Liver (tissue), 3 donors: ENCODE results near the gene FHL5.

Experiments
- EGR1 ChIP-seq, 2 donors: IDR thresholded peaks; 2 replicates each; pipeline ENCODE4 v1.6.1; 2016 to 2018; ENCODE audit warnings: antibody characterized with exemption in 2 of 2, low read depth in 2 of 2
- FOXA1 ChIP-seq: IDR thresholded peaks from 2 replicates; pipeline ENCODE4 v1.6.1; 2016; ENCODE audit warnings: antibody characterized with exemption
- FOXA2 ChIP-seq: IDR thresholded peaks from 2 replicates; pipeline ENCODE4 v1.6.1; 2016; ENCODE audit warnings: antibody characterized with exemption
- GABPA ChIP-seq, 2 donors: IDR thresholded peaks in 1 of 2; conservative IDR thresholded peaks in 1 of 2; 2 replicates each; pipeline ENCODE4 v1.6.1; 2016; ENCODE audit warnings: antibody characterized with exemption in 2 of 2, mild to moderate bottlenecking in 1 of 2, moderate library complexity in 1 of 2
- JUND ChIP-seq, 2 donors: IDR thresholded peaks; 2 replicates each; pipeline ENCODE4 v1.6.1; 2016; ENCODE audit warnings: antibody characterized with exemption in 2 of 2
- RXRA ChIP-seq, 2 donors: IDR thresholded peaks; 2 replicates each; pipeline ENCODE4 v1.6.1; 2017 to 2018; ENCODE audit warnings: antibody characterized with exemption in 2 of 2, mild to moderate bottlenecking in 1 of 2
- SP1 ChIP-seq: IDR thresholded peaks from 2 replicates; pipeline ENCODE4 v1.6.1; 2018; ENCODE audit warnings: antibody characterized with exemption, mild to moderate bottlenecking
- YY1 ChIP-seq: IDR thresholded peaks from 2 replicates; pipeline ENCODE4 v1.6.1; 2016; ENCODE audit warnings: antibody characterized with exemption, mild to moderate bottlenecking
- TF ChIP-seq, protein P1 (sequence below): fragments of 150-350 bp; IDR thresholded peaks from 2 replicates; pipeline ENCODE4 v1.5.1; 2017; ENCODE audit warnings: improper control_type of control experiment, low read depth, low read length; ENCODE audit not compliant: missing input control
- TF ChIP-seq, protein P2 (sequence below): IDR thresholded peaks from 2 replicates; pipeline ENCODE4 v1.6.1; 2016; ENCODE audit warnings: antibody characterized with exemption
- TF ChIP-seq, protein P3 (sequence below): IDR thresholded peaks from 2 replicates; pipeline ENCODE4 v1.6.1; 2016; ENCODE audit warnings: antibody characterized with exemption
- donor health status: healthy.
- donor health status: healthy.

DNA sequence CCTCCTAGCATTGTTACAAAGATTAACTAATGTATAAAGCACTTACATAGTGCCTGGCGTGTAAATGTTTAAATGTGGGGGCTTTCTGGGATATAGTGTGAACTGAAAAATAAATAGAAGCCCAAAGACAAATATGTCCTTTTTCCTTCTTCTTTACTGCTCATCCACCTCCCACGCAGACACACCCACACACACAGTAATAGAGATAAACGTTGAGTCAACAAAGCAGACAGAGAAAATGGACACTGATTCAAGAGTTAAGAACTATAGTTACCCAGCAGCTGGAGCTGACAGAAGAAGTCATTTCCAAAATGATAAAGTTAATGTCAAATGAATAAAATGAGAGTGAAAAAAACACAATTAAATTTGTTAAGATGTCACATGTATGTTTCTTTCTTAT, 68.3 kb downstream of the FHL5 start:
- no peak for TF ChIP-seq JUND (IDR thresholded peaks at IDR 0.05)
- TF ChIP-seq, protein P1, sequence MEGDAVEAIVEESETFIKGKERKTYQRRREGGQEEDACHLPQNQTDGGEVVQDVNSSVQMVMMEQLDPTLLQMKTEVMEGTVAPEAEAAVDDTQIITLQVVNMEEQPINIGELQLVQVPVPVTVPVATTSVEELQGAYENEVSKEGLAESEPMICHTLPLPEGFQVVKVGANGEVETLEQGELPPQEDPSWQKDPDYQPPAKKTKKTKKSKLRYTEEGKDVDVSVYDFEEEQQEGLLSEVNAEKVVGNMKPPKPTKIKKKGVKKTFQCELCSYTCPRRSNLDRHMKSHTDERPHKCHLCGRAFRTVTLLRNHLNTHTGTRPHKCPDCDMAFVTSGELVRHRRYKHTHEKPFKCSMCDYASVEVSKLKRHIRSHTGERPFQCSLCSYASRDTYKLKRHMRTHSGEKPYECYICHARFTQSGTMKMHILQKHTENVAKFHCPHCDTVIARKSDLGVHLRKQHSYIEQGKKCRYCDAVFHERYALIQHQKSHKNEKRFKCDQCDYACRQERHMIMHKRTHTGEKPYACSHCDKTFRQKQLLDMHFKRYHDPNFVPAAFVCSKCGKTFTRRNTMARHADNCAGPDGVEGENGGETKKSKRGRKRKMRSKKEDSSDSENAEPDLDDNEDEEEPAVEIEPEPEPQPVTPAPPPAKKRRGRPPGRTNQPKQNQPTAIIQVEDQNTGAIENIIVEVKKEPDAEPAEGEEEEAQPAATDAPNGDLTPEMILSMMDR = no peak
- TF ChIP-seq, protein P2, sequence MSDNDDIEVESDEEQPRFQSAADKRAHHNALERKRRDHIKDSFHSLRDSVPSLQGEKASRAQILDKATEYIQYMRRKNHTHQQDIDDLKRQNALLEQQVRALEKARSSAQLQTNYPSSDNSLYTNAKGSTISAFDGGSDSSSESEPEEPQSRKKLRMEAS = no peak
- no peak for TF ChIP-seq FOXA2
- no peak for TF ChIP-seq SP1
- TF ChIP-seq FOXA1 = no peak
- TF ChIP-seq RXRA (IDR thresholded peaks at IDR 0.05) = no peak
- TF ChIP-seq YY1 = no peak
- no peak for TF ChIP-seq EGR1 (IDR thresholded peaks at IDR 0.05; ENCODE audit: low read depth in 2 of 2)
- TF ChIP-seq, protein P3, sequence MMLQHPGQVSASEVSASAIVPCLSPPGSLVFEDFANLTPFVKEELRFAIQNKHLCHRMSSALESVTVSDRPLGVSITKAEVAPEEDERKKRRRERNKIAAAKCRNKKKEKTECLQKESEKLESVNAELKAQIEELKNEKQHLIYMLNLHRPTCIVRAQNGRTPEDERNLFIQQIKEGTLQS = no peak
- no peak for TF ChIP-seq GABPA (IDR thresholded peaks at IDR 0.05 in 1 of 2, conservative IDR thresholded peaks at IDR 0.05 in 1 of 2)
